Measurements from ENCODE around the gene RSBN1L. TPM values are rescaled to one million over a fixed set of nuclear protein-coding genes. Genes with fewer than 3 reads are reported as not detected.

Gene RSBN1L
- total RNA-seq, 1 experiment from 2014 or later: 23.2 TPM

DNA sequence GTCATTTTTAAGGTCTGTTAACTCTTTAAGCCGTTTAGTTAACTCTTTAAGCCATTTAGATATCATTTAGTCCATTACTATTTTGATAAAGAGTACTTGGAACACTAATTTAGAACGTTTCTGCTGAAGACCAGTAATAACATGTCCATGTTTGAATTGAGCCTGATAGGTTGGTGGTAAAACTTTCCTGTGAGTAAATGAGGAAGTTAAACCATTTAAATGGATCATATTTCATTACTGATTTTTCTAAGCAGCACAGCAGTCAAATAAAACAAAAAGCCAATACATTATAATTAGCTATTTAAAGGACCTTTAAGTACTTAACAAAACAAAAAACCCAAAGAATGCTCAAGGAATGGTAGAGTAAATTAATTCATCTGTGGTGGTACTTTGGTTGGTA lies 131.7 kb downstream of the RSBN1L start:
- ChIA-PET POLR2A (ENCODE audit: low non-redundant PET) (no interaction called here), CTCF (no interaction called here)
- Histone ChIP-seq H3K27ac (ENCODE audit: low read depth, low read length, poor library complexity, severe bottlenecking) (no peak overlapping the region), H3K4me1 (ENCODE audit: insufficient read depth, low read length, poor library complexity, severe bottlenecking) (no peaks in the 10 kb centered on the region), H3K9me3 (ENCODE audit: low read depth, low read length, poor library complexity, severe bottlenecking) (no peaks in the 10 kb centered on the region), H3K36me3 (ENCODE audit: insufficient read depth, low read length, poor library complexity, severe bottlenecking) (no peaks in the 10 kb centered on the region), H3K27me3 (replicated peaks; ENCODE audit: insufficient read depth, low read depth, low read length, poor library complexity) (no peaks in the 10 kb centered on the region), H3K4me3 (ENCODE audit: low read depth, low read length, poor library complexity, severe bottlenecking) (no peak overlapping the region)
- TF ChIP-seq EZH2 (IDR thresholded peaks at IDR 0.05; ENCODE audit: borderline replicate concordance, low read depth, low read length, poor library complexity, severe bottlenecking): no peak
- TF ChIP-seq, protein P1, sequence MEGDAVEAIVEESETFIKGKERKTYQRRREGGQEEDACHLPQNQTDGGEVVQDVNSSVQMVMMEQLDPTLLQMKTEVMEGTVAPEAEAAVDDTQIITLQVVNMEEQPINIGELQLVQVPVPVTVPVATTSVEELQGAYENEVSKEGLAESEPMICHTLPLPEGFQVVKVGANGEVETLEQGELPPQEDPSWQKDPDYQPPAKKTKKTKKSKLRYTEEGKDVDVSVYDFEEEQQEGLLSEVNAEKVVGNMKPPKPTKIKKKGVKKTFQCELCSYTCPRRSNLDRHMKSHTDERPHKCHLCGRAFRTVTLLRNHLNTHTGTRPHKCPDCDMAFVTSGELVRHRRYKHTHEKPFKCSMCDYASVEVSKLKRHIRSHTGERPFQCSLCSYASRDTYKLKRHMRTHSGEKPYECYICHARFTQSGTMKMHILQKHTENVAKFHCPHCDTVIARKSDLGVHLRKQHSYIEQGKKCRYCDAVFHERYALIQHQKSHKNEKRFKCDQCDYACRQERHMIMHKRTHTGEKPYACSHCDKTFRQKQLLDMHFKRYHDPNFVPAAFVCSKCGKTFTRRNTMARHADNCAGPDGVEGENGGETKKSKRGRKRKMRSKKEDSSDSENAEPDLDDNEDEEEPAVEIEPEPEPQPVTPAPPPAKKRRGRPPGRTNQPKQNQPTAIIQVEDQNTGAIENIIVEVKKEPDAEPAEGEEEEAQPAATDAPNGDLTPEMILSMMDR (conservative IDR thresholded peaks at IDR 0.05; ENCODE audit: low read depth, low read length): no peak
- intact Hi-C loops (cut with micrococcal nuclease; ENCODE audit: unreplicated experiment): no loop called here
- DNase-seq (ENCODE audit: low spot score): no peak
- no TSS peak for BruUV-seq (replicated peaks)

DNA sequence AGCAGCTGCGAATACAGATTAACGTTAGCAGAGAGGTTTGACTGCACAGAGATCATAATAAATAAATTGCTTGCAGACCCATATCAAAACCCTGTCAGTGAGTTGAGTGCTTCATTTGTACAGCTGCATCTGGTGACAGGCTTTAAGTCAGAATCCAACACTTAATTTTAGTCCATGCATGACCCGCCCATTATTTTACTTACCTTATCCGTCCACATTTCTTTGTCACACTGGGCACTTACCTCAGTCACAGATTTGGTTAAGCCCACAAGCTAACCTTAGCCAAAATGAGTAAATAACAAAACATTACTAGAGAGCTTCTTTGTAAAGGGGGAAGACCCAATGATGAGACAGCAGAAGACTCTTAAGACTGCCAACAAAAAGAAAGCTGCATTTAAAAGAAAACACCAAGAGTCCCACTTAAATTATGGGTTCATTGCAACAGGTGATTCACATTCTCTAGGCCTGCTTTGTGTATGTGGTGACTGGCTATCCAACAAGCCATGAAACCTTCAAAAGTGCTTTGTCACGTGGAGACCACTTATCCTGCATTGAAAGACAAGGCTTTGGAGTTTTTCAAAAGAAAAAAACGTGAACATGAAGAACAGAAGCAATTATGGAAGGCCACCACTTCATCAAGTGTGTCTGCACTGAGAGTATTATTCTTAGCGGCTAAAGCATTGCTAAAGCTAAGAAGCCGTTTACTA lies 134.5 kb downstream of the RSBN1L start:
- H3K27ac ChIP-seq (ENCODE audit: low read depth, low read length, poor library complexity, severe bottlenecking): no peak overlapping the region
- intact Hi-C loops (cut with micrococcal nuclease; ENCODE audit: unreplicated experiment): no loop called here
- CTCF ChIA-PET: no interaction called here
- no peaks in the 10 kb centered on the region for H3K9me3 ChIP-seq (ENCODE audit: low read depth, low read length, poor library complexity, severe bottlenecking)
- BruUV-seq (replicated peaks): no TSS peak
- no peaks in the 10 kb centered on the region for H3K27me3 ChIP-seq (replicated peaks; ENCODE audit: insufficient read depth, low read depth, low read length, poor library complexity)
- H3K4me3 ChIP-seq (ENCODE audit: low read depth, low read length, poor library complexity, severe bottlenecking): no peak overlapping the region
- H3K4me1 ChIP-seq (ENCODE audit: insufficient read depth, low read length, poor library complexity, severe bottlenecking): peaks cover 3% of the 10 kb centered on the region
- POLR2A ChIA-PET (ENCODE audit: low non-redundant PET): no interaction called here
- no peaks in the 10 kb centered on the region for H3K36me3 ChIP-seq (ENCODE audit: insufficient read depth, low read length, poor library complexity, severe bottlenecking)
- no peak for DNase-seq (ENCODE audit: low spot score)
- no peak for TF ChIP-seq EZH2 (IDR thresholded peaks at IDR 0.05; ENCODE audit: borderline replicate concordance, low read depth, low read length, poor library complexity, severe bottlenecking)
- TF ChIP-seq, protein P1 (conservative IDR thresholded peaks at IDR 0.05; ENCODE audit: low read depth, low read length): no peak

DNA sequence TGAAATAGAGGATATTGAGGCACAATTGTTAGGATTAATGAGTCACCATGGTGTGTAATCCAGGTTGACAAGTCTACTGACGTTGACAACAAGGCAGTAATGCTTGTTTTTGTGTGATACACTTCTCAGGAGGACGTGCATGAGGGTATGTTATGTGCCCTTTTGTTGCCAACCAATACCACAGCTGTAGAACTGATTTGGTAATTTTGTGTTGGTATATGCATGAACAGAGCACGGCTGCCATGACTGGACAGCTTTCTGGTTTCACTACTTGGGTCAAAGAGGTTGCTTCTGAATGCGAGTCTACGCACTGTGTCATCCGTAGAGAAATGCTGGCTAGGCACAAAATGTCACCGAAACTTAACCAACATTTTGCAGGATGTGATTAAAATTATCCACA lies 135.2 kb downstream of the RSBN1L start:
- no TSS peak for BruUV-seq (replicated peaks)
- Histone ChIP-seq H3K4me1 (ENCODE audit: insufficient read depth, low read length, poor library complexity, severe bottlenecking) (peaks cover 3% of the 10 kb centered on the region), H3K27ac (ENCODE audit: low read depth, low read length, poor library complexity, severe bottlenecking) (no peak overlapping the region), H3K9me3 (ENCODE audit: low read depth, low read length, poor library complexity, severe bottlenecking) (no peaks in the 10 kb centered on the region), H3K36me3 (ENCODE audit: insufficient read depth, low read length, poor library complexity, severe bottlenecking) (no peaks in the 10 kb centered on the region), H3K27me3 (replicated peaks; ENCODE audit: insufficient read depth, low read depth, low read length, poor library complexity) (no peaks in the 10 kb centered on the region), H3K4me3 (ENCODE audit: low read depth, low read length, poor library complexity, severe bottlenecking) (no peak overlapping the region)
- POLR2A ChIA-PET (ENCODE audit: low non-redundant PET): no interaction called here
- DNase-seq (ENCODE audit: low spot score): no peak
- TF ChIP-seq, protein P1 (conservative IDR thresholded peaks at IDR 0.05; ENCODE audit: low read depth, low read length): no peak
- no peak for TF ChIP-seq EZH2 (IDR thresholded peaks at IDR 0.05; ENCODE audit: borderline replicate concordance, low read depth, low read length, poor library complexity, severe bottlenecking)
- CTCF ChIA-PET: no interaction called here
- intact Hi-C loops (cut with micrococcal nuclease; ENCODE audit: unreplicated experiment): no loop called here
